Gastroesophageal sphincter (tissue), 4 donors: ENCODE measurements around the gene ARRDC1. TPM values are rescaled to one million over a fixed set of nuclear protein-coding genes. Genes with fewer than 3 reads are reported as not detected.

Experiments
- ATAC-seq: fragments of 150-250 bp; one replicate; pipeline ENCODE4 v1.9.1; 2016; ENCODE audit warnings: mild to moderate bottlenecking, moderate library complexity
- H3K27ac ChIP-seq, 4 donors: fragments of 200-600 bp; sonication (generic) in 3 of 4; 1 replicate in 3 of 4; 2 replicates in 1 of 4; pipeline ENCODE4 v1.5.1; 2016 to 2019
- H3K27me3 ChIP-seq: fragments of 200-600 bp; sonication (generic); one replicate; pipeline ENCODE4 v1.5.1; 2019
- H3K36me3 ChIP-seq, 2 donors: fragments of 200-600 bp; sonication (generic); one replicate each; pipeline ENCODE4 v1.5.1; 2019; ENCODE audit warnings: control low read depth in 1 of 2
- H3K4me1 ChIP-seq, 3 donors: fragments of 200-600 bp; sonication (generic); 1 replicate in 2 of 3; 2 replicates in 1 of 3; pipeline ENCODE4 v1.5.1; 2016 to 2019; ENCODE audit warnings: control low read depth in 2 of 3
- H3K4me3 ChIP-seq, 2 donors: fragments of 200-600 bp; sonication (generic); one replicate each; pipeline ENCODE4 v1.5.1; 2019; ENCODE audit warnings: mild to moderate bottlenecking in 1 of 2, moderate library complexity in 1 of 2
- H3K9me3 ChIP-seq, 3 donors: fragments of 200-600 bp; sonication (generic); one replicate each; pipeline ENCODE4 v1.5.1; 2017 to 2019; ENCODE audit warnings: control low read depth in 2 of 3
- EP300 ChIP-seq: sonication (generic); formaldehyde crosslinking; IDR thresholded peaks from one replicate; pipeline ENCODE4 v1.6.1; 2017; ENCODE audit warnings: antibody characterized with exemption, mild to moderate bottlenecking
- POLR2A ChIP-seq, 2 donors: fragments of 450-650 bp; IDR thresholded peaks; one replicate each; pipeline ENCODE4 v1.6.1; 2017; ENCODE audit warnings: antibody characterized with exemption in 2 of 2, mild to moderate bottlenecking in 2 of 2, moderate library complexity in 1 of 2
- POLR2AphosphoS5 ChIP-seq: sonication (generic); formaldehyde crosslinking; IDR thresholded peaks from one replicate; pipeline ENCODE4 v1.6.1; 2017; ENCODE audit warnings: antibody characterized with exemption
- WGBS, 2 donors: methylation state at CpG; one replicate each; pipeline ENCODE4 v1.1.5; 2018; ENCODE audit warnings: low coverage in 1 of 2; 5-methylcytosine and 5-hydroxymethylcytosine counted together
- total RNA-seq, 4 donors: library from RNA; depleted of rRNA; stranded (reverse); fragments of >200 nt; gene quantifications; one replicate each; pipeline ENCODE4 v1.1.0, GENCODE V29; 2016
- TF ChIP-seq, protein P1 (sequence below), 4 experiments: fragments of 200-600 bp in 2 of 4; fragments of 450-650 bp in 2 of 4; sonication (generic) in 1 of 4; IDR thresholded peaks; one replicate each; pipeline ENCODE4 v1.5.1; 2017 to 2019; ENCODE audit warnings: antibody characterized with exemption in 4 of 4, mild to moderate bottlenecking in 2 of 4, moderate library complexity in 2 of 4

ARRDC1 gene
- total RNA-seq, 4 donors from 2014 or later, result 16.0 to 25.1 (median 21.9) TPM

DNA sequence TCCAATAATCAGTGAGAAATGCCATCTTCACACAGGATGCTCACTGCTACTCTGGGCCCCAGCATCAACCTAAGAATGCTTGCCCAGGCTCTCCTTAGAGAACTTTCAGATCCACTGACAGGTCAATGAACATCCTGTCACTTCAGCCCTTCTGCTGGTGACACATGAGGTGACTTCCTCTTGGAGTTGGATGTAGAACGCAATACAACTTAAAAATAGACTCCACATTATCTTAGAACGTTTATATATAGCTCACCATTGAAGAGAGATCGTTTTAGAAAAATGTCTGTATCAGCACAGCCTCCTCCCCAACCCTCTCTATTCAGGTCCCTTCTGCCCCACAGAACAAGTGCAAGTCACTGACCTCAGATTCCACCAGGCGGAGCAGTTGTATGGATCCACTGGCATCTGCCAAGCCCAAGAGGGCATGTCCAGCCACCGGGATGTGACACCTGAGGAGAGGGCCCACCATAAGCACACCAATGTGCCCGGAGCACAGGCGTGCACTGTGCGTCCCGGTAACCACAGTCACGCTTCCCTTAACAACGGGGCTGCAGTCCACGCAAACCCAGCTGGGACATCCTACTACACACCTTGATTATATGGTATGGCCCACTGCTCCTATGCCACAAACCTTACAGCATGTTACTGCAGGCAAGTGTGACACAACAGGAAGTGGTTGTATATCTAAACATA lies 29.6 kb upstream of the ARRDC1 start:
- H3K27me3 ChIP-seq, result no peaks in the 10 kb centered on the region
- no peaks in the 10 kb centered on the region for H3K9me3 ChIP-seq
- no peak for ATAC-seq
- WGBS, 2 donors, result 58 to 68% methylated on average over 4 of the region's 12 CpGs
- H3K4me1 ChIP-seq, result peaks cover 0 to 48% (median 11%) of the 10 kb centered on the region in 3 donors
- TF ChIP-seq, protein P1, sequence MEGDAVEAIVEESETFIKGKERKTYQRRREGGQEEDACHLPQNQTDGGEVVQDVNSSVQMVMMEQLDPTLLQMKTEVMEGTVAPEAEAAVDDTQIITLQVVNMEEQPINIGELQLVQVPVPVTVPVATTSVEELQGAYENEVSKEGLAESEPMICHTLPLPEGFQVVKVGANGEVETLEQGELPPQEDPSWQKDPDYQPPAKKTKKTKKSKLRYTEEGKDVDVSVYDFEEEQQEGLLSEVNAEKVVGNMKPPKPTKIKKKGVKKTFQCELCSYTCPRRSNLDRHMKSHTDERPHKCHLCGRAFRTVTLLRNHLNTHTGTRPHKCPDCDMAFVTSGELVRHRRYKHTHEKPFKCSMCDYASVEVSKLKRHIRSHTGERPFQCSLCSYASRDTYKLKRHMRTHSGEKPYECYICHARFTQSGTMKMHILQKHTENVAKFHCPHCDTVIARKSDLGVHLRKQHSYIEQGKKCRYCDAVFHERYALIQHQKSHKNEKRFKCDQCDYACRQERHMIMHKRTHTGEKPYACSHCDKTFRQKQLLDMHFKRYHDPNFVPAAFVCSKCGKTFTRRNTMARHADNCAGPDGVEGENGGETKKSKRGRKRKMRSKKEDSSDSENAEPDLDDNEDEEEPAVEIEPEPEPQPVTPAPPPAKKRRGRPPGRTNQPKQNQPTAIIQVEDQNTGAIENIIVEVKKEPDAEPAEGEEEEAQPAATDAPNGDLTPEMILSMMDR (IDR thresholded peaks at IDR 0.05), result no peak
- H3K4me3 ChIP-seq, result no peak overlapping the region
- no peak overlapping the region for H3K27ac ChIP-seq
- H3K36me3 ChIP-seq, result peaks cover 0 to 61% of the 10 kb centered on the region in 2 donors

GRCh38 chr9:137578518-137579258 lies 26.8 kb upstream of the ARRDC1 start, which contains the start of gene DPH7:
DPH7 (minus strand) TSS chr9:137578925; CDS start chr9:137578777, 148 bp downstream.
- Histone ChIP-seq H3K4me3 (peak within 1 kb of the TSS; percentile 63 to 91), H3K9me3 (no peaks in the 10 kb centered on the region), H3K27me3 (no peaks in the 10 kb centered on the region), H3K4me1 (peaks cover 0 to 48% (median 11%) of the 10 kb centered on the region in 3 donors), H3K27ac (peak within 1 kb of the TSS; percentile 58 to 91 (median 84)), H3K36me3 (peaks cover 0 to 62% of the 10 kb centered on the region in 2 donors)
- WGBS, 2 donors, result no CpG with 5 or more reads among the region's 82 CpGs
- TF ChIP-seq POLR2A (IDR thresholded peaks at IDR 0.05) (peak; percentile 74 to 82), EP300 (no peak), POLR2AphosphoS5 (peak; percentile 64)
- TF ChIP-seq, protein P1 (IDR thresholded peaks at IDR 0.05), result peak in 3 of 4 experiments; percentile 86 to 99 (median 92)
- ATAC-seq, result peak; percentile 98

GRCh38 chr9:137579259-137579604 lies 26.3 kb upstream of the ARRDC1 start:
- Histone ChIP-seq H3K4me3 (peak overlapping the region; percentile 63 to 91), H3K27me3 (no peaks in the 10 kb centered on the region), H3K9me3 (no peaks in the 10 kb centered on the region), H3K36me3 (peaks cover 0 to 62% of the 10 kb centered on the region in 2 donors), H3K27ac (peak overlapping the region in 3 of 4 donors; percentile 79 to 91 (median 89)), H3K4me1 (peaks cover 0 to 48% (median 11%) of the 10 kb centered on the region in 3 donors)
- 60% methylated on average over 1 of the region's 19 CpGs; no CpG with 5 or more reads in 1 of the 2 donors for WGBS, 2 donors
- ATAC-seq, result no peak
- TF ChIP-seq POLR2A (IDR thresholded peaks at IDR 0.05) (no peak), EP300 (no peak), POLR2AphosphoS5 (no peak)
- TF ChIP-seq, protein P1 (IDR thresholded peaks at IDR 0.05), result no peak

GRCh38 chr9:137580209-137580953 lies 25.1 kb upstream of the ARRDC1 start:
- WGBS, 2 donors, result 92% methylated on average over 5 of the region's 23 CpGs; no CpG with 5 or more reads in 1 of the 2 donors
- no peaks in the 10 kb centered on the region for H3K9me3 ChIP-seq
- ATAC-seq, result no peak
- TF ChIP-seq EP300 (no peak), POLR2AphosphoS5 (no peak), POLR2A (IDR thresholded peaks at IDR 0.05) (no peak)
- TF ChIP-seq, protein P1 (IDR thresholded peaks at IDR 0.05), result no peak
- H3K4me3 ChIP-seq, result no peak overlapping the region
- no peaks in the 10 kb centered on the region for H3K27me3 ChIP-seq
- H3K27ac ChIP-seq, result no peak overlapping the region
- H3K36me3 ChIP-seq, result peaks cover 0 to 62% of the 10 kb centered on the region in 2 donors
- peaks cover 0 to 48% (median 11%) of the 10 kb centered on the region in 3 donors for H3K4me1 ChIP-seq
